Thyroid gland (tissue), 4 donors: ENCODE data around the gene KDSR. TPM values are rescaled to one million over a fixed set of nuclear protein-coding genes. Genes with fewer than 3 reads are reported as not detected.
A peak's percentile ranks its signal among the peaks of the same experiment; 100 is the strongest.

Experiments
- DNase-seq, 2 donors: peaks; one replicate each; pipeline ENCODE4 v3.0.0-alpha.2; 2019
- H3K27ac ChIP-seq, 3 donors: fragments of 200-600 bp; sonication (generic); 1 replicate in 2 of 3; 2 replicates in 1 of 3; pipeline ENCODE4 v1.5.1; 2016 to 2019; ENCODE audit warnings: mild to moderate bottlenecking in 1 of 3, moderate library complexity in 1 of 3
- H3K27me3 ChIP-seq: fragments of 200-600 bp; sonication (generic); one replicate; pipeline ENCODE4 v1.5.1; 2019
- H3K36me3 ChIP-seq, 2 donors: fragments of 200-600 bp; sonication (generic); one replicate each; pipeline ENCODE4 v1.5.1; 2016 to 2019
- H3K4me1 ChIP-seq, 2 donors: fragments of 200-600 bp; sonication (generic); one replicate each; pipeline ENCODE4 v1.5.1; 2017 to 2019
- H3K4me3 ChIP-seq, 3 donors: fragments of 200-600 bp; sonication (generic); replicated peaks in 1 of 3; 1 replicate in 2 of 3; 2 replicates in 1 of 3; pipeline ENCODE4 v1.5.1; 2016; ENCODE audit warnings: mild to moderate bottlenecking in 1 of 3
- H3K9me3 ChIP-seq: fragments of 200-600 bp; sonication (generic); one replicate; pipeline ENCODE4 v1.5.1; 2017
- CTCF ChIP-seq, 6 experiments: fragments of 200-600 bp in 3 of 6; fragments of 450-650 bp in 3 of 6; sonication (generic) in 3 of 6; IDR thresholded peaks; one replicate each; pipeline ENCODE4 v1.5.1; 2016 to 2019; ENCODE audit warnings: antibody characterized with exemption in 6 of 6, mild to moderate bottlenecking in 2 of 6, inconsistent platforms in 1 of 6, moderate library complexity in 1 of 6
- POLR2A ChIP-seq, 2 donors: fragments of 450-650 bp; IDR thresholded peaks; one replicate each; pipeline ENCODE4 v1.6.1; 2017; ENCODE audit warnings: antibody characterized with exemption in 2 of 2, mild to moderate bottlenecking in 2 of 2, moderate library complexity in 1 of 2
- WGBS, 2 donors: methylation state at CpG; one replicate each; pipeline ENCODE4 v1.1.5; 2017; 5-methylcytosine and 5-hydroxymethylcytosine counted together
- intact Hi-C: fragments of 100-400 bp; cut with DNase I; formaldehyde crosslinking; loops from one replicate; pipeline ENCODE4 v1.15.1; 2023
- total RNA-seq, 4 donors: library from RNA; depleted of rRNA; stranded (reverse); fragments of >200 nt; gene quantifications; one replicate each; pipeline ENCODE4 v1.2.3, GENCODE V29; 2016

Gene KDSR
- total RNA-seq, 4 donors from 2014 or later = 30.7 to 85.7 (median 46.8) TPM

- DNase-seq = peak; percentile 24 to 36
- H3K4me1 ChIP-seq = peaks cover 61 to 82% of the 10 kb centered on the region in 2 donors
- no peaks in the 10 kb centered on the region for H3K27me3 ChIP-seq
- TF ChIP-seq POLR2A (IDR thresholded peaks at IDR 0.05) = no peak
- TF ChIP-seq CTCF (IDR thresholded peaks at IDR 0.05) = no peak
- peak overlapping the region; percentile 70 to 81 (median 79) for H3K27ac ChIP-seq
- 44 to 61% methylated on average over 4 of the region's 4 CpGs for WGBS, 2 donors
- H3K4me3 ChIP-seq = no peak overlapping the region
- intact Hi-C loops = no loop called here
- no peaks in the 10 kb centered on the region for H3K9me3 ChIP-seq
- H3K36me3 ChIP-seq = no peaks in the 10 kb centered on the region
Observed at GRCh38 chr18:63302220-63302619, 64.8 kb downstream of the KDSR start.

DNA sequence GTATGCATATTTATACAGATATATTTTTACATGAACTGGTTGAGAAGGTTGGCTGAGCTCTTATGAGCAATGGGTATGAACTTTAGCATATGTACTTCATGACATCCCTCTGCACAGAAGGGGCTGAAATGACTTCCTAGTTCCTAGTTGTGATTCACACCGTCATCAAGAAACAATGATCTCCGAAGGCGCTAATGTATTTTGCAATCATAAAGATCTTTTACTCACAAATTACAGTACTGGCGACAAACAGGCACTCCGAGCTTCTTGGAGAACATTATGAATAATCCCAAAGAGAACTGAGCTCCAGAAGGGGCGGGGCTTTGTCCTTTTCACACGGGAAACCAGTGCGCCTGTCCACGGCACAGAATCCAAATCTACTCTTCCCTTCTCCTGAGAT, 65.6 kb downstream of the KDSR start:
- 66 to 75% methylated on average over 9 of the region's 9 CpGs for WGBS, 2 donors
- Histone ChIP-seq H3K36me3 (no peaks in the 10 kb centered on the region), H3K4me1 (peaks cover 60 to 83% of the 10 kb centered on the region in 2 donors), H3K27me3 (no peaks in the 10 kb centered on the region), H3K27ac (peak overlapping the region; percentile 70 to 81 (median 79)), H3K4me3 (no peak overlapping the region), H3K9me3 (no peaks in the 10 kb centered on the region)
- intact Hi-C loops = no loop called here
- DNase-seq = peak in 1 of 2 donors; percentile 22
- TF ChIP-seq CTCF (IDR thresholded peaks at IDR 0.05) (no peak), POLR2A (IDR thresholded peaks at IDR 0.05) (no peak)

DNA sequence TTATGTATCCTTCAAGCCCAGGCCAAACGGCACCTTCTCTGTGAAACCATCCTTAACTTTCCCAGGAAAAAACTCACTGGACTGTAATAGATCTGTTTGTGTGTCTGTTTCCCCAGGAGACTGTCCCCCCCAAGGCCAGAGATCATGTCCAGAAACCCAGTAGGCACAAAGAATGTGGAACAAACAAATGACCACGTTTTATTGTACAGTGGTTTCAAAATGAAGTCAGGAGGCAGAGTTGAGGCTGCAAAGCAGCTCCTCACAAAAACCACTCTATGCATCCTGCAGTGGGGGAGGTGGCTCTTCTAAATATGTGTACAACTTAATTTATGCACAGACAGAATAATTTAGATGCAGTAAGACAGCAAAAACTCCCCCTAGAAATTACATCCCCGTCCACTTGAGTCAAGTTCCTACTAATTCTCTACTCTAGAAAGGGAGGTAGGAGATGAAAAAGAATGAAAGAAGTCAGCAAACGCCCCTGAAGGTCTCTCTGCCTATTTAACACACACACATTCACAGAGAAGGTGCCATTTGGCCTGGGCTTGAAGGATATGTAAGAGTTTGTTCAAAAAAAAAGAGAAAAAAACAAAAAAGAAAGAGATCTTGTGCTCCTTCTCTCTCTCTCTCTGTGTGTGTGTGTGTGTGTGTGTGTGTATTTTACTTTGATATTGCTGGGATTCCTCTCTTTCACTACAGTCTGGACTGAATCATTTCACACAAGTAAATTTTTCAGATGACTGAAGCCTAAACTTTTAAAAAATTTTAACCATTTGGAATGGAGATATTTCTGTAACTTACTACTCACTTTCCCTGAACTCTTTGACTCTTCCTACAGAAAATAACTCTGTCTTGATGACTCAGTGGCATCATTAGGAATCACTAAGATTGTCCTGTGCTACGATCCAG, 66.9 kb downstream of the KDSR start:
- no peaks in the 10 kb centered on the region for H3K36me3 ChIP-seq
- 52 to 58% methylated on average over 5 of the region's 5 CpGs for WGBS, 2 donors
- DNase-seq = no peak
- TF ChIP-seq POLR2A (IDR thresholded peaks at IDR 0.05) (no peak), CTCF (IDR thresholded peaks at IDR 0.05) (no peak)
- peak overlapping the region; percentile 12 to 79 (median 79) for H3K27ac ChIP-seq
- no peaks in the 10 kb centered on the region for H3K9me3 ChIP-seq
- no peaks in the 10 kb centered on the region for H3K27me3 ChIP-seq
- intact Hi-C loops = no loop called here
- peaks cover 57 to 82% of the 10 kb centered on the region in 2 donors for H3K4me1 ChIP-seq
- no peak overlapping the region for H3K4me3 ChIP-seq

DNA sequence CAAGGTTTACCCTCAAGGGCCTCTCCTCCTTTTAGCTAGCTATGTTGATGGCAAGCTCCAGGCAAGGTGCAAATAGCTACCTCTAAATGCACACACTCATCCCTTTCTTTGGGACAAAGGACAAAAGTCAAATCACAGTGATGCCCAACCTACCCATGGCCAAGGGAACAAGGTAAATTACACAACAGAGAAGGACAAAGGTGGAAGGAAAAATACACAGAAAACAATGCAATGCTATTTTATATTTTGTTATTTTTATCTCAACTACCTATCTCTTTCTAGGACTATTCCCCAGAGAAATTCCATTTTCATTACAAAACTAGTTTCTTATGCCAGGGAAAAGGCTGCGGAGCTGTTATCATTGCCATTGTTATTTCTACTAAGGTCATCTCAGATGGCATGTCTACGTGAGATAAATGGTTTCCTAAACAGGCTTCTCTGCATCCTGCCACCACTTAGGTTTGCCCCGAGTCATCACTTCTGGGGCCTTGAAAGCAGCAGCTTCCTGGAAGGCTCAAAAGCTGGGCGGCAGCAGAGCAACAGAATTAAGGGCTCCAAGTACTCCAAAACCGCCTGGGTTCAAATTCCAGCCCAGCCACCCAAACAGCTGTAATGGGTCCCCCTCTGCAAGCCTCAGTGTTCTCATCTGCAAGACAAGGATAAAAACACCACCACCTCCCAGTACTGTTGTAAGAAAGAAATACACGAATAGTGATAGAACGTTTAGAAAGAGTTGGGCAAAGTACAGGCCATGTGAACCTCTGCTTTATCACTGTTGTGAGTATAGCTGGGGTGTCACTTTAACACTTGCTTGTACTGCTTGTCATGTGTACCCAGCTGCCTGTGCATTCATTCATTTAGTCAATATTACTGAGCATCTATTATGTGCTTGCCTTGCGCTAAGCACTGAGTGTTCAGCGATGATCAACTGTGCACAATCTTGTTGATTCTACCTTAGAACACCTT, 68.3 kb downstream of the KDSR start:
- TF ChIP-seq POLR2A (IDR thresholded peaks at IDR 0.05) = no peak
- TF ChIP-seq CTCF (IDR thresholded peaks at IDR 0.05) = no peak
- DNase-seq = no peak
- no peaks in the 10 kb centered on the region for H3K9me3 ChIP-seq
- peaks cover 54 to 75% of the 10 kb centered on the region in 2 donors for H3K4me1 ChIP-seq
- no peak overlapping the region for H3K4me3 ChIP-seq
- H3K27me3 ChIP-seq = no peaks in the 10 kb centered on the region
- H3K27ac ChIP-seq = peak overlapping the region; percentile 31 to 79 (median 79)
- H3K36me3 ChIP-seq = no peaks in the 10 kb centered on the region
- intact Hi-C loops = no loop called here
- 69 to 75% methylated on average over 9 of the region's 9 CpGs for WGBS, 2 donors
